ENCODE results near the gene PCNT.

- TF ChIP-seq POLR2A (IDR thresholded peaks at IDR 0.05) (peak; percentile 51 to 77), CTCF (IDR thresholded peaks at IDR 0.05) (peak; percentile 26 to 40 (median 36))
Measured at GRCh38 chr21:46285761-46286647, 38.0 kb upstream of the PCNT start, which contains the start of gene YBEY.
